Measurements from ENCODE around the gene HIPK4. TPM values are rescaled to one million over a fixed set of nuclear protein-coding genes. Genes with fewer than 3 reads are reported as not detected.
A peak's percentile ranks its signal among the peaks of the same experiment; 100 is the strongest.

Gene HIPK4
- total and polyA plus RNA-seq, 2 experiments from 2014 or later, result 0.21 to 0.52 TPM

GRCh38 chr19:40425450-40426287 is 35.7 kb upstream of the HIPK4 start, which contains the start of gene SERTAD1:
Gene SERTAD1, minus strand, starts transcription at chr19:40425992. Its CDS starts 2,446 bp downstream, at chr19:40423546.
- no peaks in the 10 kb centered on the region for H3K9me2 ChIP-seq (ENCODE audit: insufficient read depth)
- H3K79me2 ChIP-seq (replicated peaks; ENCODE audit: insufficient read depth), result no peaks in the 10 kb centered on the region; the same call in none of the 2 replicates
- 0 out of 2 replicates have a peak, but pooled peaks cover 2% of the 10 kb centered on the region for H3F3A ChIP-seq (replicated peaks; ENCODE audit: low read depth)
- H3K27me3 ChIP-seq (ENCODE audit: insufficient read depth), result no peaks in the 10 kb centered on the region
- Mint-ChIP-seq H3K27me3 (ENCODE audit: insufficient read depth, low read depth, poor library complexity) (peaks cover 10% of the 10 kb centered on the region), H3K9me3 (peaks cover 3% of the 10 kb centered on the region; the same call in 1 of the 3 replicates), H3K4me3 (peak within 1 kb of the TSS; percentile 96), H3K27ac (peak within 1 kb of the TSS; percentile 97), H3K36me3 (ENCODE audit: low read depth) (peaks cover 9% of the 10 kb centered on the region), H3K4me1 (peaks cover 15% of the 10 kb centered on the region)
- ATAC-seq (peak; percentile 80), DNase-seq (ENCODE audit: low spot score) (peak; percentile 100)
- no peak for TF ChIP-seq ZNF462 (CRISPR knock-in tag; IDR thresholded peaks at IDR 0.05)
- TF ChIP-seq CTCF (conservative IDR thresholded peaks at IDR 0.05; ENCODE audit: low read depth in 2 of 2), result peak in 1 of 2 experiments; percentile 67; a peak in 3 of 4 replicates
- TF ChIP-seq STAT1 (IDR thresholded peaks at IDR 0.05; ENCODE audit: unreplicated experiment), result no peak
- peak; percentile 99 for TF ChIP-seq POLR2AphosphoS5 (IDR thresholded peaks at IDR 0.05; ENCODE audit: low read depth)
- peak within 1 kb of the TSS; percentile 84 for H2AFZ ChIP-seq
- peak within 1 kb of the TSS; percentile 80 for H3K4me3 ChIP-seq
- H3K36me3 ChIP-seq (ENCODE audit: insufficient read depth), result no peaks in the 10 kb centered on the region
- peak within 1 kb of the TSS; percentile 96 for H3K4me2 ChIP-seq
- H3K4me1 ChIP-seq (ENCODE audit: insufficient read depth), result peaks cover 17% of the 10 kb centered on the region
- H3K27ac ChIP-seq (ENCODE audit: low read depth), result peak within 1 kb of the TSS; percentile 94
- H4K20me1 ChIP-seq (replicated peaks; ENCODE audit: insufficient read depth), result no peaks in the 10 kb centered on the region
